Endothelial cell of umbilical vein (primary cell): ENCODE data around the gene VIPR2.

Experiments used
- POLR2AphosphoS5 ChIP-seq: IDR thresholded peaks from 2 replicates; pipeline ENCODE4 v1.6.1; 2012; ENCODE audit warnings: low read depth, mild to moderate bottlenecking, control low read depth, low read length, moderate library complexity; ENCODE audit not compliant: insufficient read depth
- TF ChIP-seq, protein P1 (sequence below), 2 donors: IDR thresholded peaks; 1 replicate in 1 of 2; 2 replicates in 1 of 2; pipeline ENCODE4 v1.5.1; 2011; ENCODE audit warnings: low read length in 2 of 2, mild to moderate bottlenecking in 2 of 2, moderate library complexity in 2 of 2, control low read depth in 1 of 2, inconsistent platforms in 1 of 2, low read depth in 1 of 2; ENCODE audit not compliant: insufficient read depth in 1 of 2; ENCODE audit errors: extremely low read depth in 1 of 2

DNA sequence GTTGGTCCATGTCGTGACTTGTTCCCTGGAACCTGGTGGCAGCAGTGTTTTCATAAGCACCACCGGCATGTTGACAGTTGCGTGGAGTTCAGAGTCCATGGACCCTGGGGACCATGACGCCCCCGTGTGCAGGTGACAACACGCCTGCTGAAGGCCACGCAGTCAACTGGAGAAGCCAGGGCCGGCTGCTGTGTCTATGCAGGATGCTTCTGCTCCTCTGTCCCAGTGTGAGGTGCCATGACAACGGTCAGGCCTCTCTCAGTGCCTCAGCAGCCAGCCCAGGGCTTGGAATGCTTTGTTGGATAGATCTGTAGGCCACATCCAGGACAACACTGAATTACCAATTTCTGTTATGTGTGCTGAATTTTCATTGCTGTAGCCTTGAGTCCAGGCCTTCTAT is 10.7 kb upstream of the VIPR2 start:
- TF ChIP-seq, protein P1, sequence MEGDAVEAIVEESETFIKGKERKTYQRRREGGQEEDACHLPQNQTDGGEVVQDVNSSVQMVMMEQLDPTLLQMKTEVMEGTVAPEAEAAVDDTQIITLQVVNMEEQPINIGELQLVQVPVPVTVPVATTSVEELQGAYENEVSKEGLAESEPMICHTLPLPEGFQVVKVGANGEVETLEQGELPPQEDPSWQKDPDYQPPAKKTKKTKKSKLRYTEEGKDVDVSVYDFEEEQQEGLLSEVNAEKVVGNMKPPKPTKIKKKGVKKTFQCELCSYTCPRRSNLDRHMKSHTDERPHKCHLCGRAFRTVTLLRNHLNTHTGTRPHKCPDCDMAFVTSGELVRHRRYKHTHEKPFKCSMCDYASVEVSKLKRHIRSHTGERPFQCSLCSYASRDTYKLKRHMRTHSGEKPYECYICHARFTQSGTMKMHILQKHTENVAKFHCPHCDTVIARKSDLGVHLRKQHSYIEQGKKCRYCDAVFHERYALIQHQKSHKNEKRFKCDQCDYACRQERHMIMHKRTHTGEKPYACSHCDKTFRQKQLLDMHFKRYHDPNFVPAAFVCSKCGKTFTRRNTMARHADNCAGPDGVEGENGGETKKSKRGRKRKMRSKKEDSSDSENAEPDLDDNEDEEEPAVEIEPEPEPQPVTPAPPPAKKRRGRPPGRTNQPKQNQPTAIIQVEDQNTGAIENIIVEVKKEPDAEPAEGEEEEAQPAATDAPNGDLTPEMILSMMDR (IDR thresholded peaks at IDR 0.05; ENCODE audit: extremely low read depth in 1 of 2, insufficient read depth in 1 of 2, low read depth in 1 of 2, low read length in 2 of 2) = no peak
- no peak for TF ChIP-seq POLR2AphosphoS5
